Measurements from ENCODE around the gene RHNO1. TPM values are rescaled to one million over a fixed set of nuclear protein-coding genes. Genes with fewer than 3 reads are reported as not detected.

The RHNO1 gene
- total and polyA plus RNA-seq, 2 of the 4 experiments (the other 2 are of a cell fraction): 26.1 to 30.6 TPM

DNA sequence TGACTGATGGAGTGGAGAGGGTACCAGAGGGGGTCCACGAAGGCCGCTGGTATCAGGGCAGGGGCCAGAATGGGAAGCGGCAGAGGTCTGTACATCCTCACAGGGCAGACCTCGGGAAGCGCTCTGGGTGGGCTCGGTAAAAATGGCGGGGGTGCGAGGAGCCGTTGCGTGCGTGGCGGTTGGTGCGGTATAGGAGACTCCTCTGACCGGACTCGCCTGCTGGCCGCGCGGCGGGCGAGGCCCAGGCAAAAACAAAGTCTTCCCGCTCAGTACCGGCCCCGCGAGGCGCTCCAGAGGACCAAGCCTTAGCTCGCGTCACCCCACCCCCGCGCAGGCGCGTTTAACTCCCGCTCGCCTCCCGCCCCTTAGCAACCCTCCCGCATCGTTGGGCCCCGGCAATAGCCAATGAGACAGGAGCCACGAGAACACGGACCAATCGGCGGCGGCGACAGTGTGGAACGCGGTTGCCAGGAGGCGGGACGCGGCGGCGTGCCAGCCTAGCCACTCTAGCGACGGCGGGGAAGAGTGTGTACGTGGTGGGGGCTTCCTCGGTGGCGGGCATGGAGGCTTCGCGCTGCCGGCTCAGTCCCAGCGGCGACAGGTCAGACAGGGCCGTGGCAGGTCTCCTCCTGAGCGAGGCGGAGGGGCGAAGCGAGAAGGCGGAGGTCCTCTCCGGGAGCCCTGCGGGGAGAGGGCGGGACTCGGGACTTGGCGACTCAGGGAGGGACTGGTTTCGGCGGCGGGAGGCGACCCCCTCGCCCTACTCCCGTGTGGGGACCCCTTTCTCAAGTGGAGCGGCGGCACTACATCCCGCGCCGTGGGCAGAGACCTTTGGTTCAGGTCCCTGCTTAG, 13.6 kb downstream of the RHNO1 start, which contains the start of gene TULP3:
TSS of gene TULP3 (plus strand) at position 504 of the 852 bp plus-strand sequence. CDS start at position 561, 57 bp downstream.
- peak within 1 kb of the TSS; percentile 92 for H2AK9ac ChIP-seq (replicated peaks; ENCODE audit: low read depth, low read length, poor library complexity)
- ChIA-PET POLR2A (ENCODE audit: unreplicated experiment) (interaction anchor here (0.6 to 1.4 kb wide), 5 partner anchors 12 to 998 kb away, joined by 3 read pairs; partner anchors contain the start of genes FOXM1 and RHNO1), CTCF (interaction anchor here (1.0 kb wide), 1 partner anchor 37 kb away, joined by 5 read pairs; no protein-coding TSS in a partner anchor)
- H4K5ac ChIP-seq (ENCODE audit: low read depth, low read length): peak within 1 kb of the TSS; percentile 72
- H2BK20ac ChIP-seq (ENCODE audit: low read depth, low read length): no peak within 1 kb of the TSS
- peaks cover 3 to 39% of the 10 kb centered on the region in 2 experiments; a peak in 2 of 4 replicates for H3K79me1 ChIP-seq (ENCODE audit: low read depth in 1 of 2, low read length in 2 of 2)
- peak within 1 kb of the TSS; percentile 85; the same call in 1 of the 2 replicates for H3K56ac ChIP-seq (ENCODE audit: extremely low read depth, insufficient read depth, low read length)
- H3K4me2 ChIP-seq (ENCODE audit: low read depth, low read length): peak within 1 kb of the TSS; percentile 79
- dilution Hi-C loops (cut with HindIII; ENCODE audit: low sequenced_read_pairs, unreplicated experiment) (no loop called here), intact Hi-C loops (cut with micrococcal nuclease) (no loop called here), in situ Hi-C loops (cut with MboI; ENCODE audit: low sequenced_read_pairs) (no loop called here)
- H3K27me3 ChIP-seq (ENCODE audit: control insufficient read depth, insufficient read depth, low read length): no peaks in the 10 kb centered on the region
- peak within 1 kb of the TSS; percentile 10; the same call in 1 of the 2 replicates for H3K18ac ChIP-seq (ENCODE audit: low read depth, low read length)
- DNase-seq: peak; percentile 96
- peak within 1 kb of the TSS; percentile 97 for H2AFZ ChIP-seq (replicated peaks; ENCODE audit: low read length, poor library complexity)
- H3K9me3 ChIP-seq (ENCODE audit: control insufficient read depth, insufficient read depth, low read length): no peaks in the 10 kb centered on the region
- H4K20me1 ChIP-seq (ENCODE audit: insufficient read depth, low read length): peaks cover 10% of the 10 kb centered on the region; the same call in 1 of the 2 replicates
- peak within 1 kb of the TSS; percentile 79 to 97 for H4K8ac ChIP-seq (ENCODE audit: low read depth in 2 of 2, low read length in 2 of 2)
- peak within 1 kb of the TSS; percentile 82 for H3K9ac ChIP-seq (ENCODE audit: low read depth, low read length)
- H3K4ac ChIP-seq (ENCODE audit: low read depth, low read length): peak within 1 kb of the TSS; percentile 95
- peak; percentile 93 for ATAC-seq (ENCODE audit: low read depth)
- H2BK15ac ChIP-seq (ENCODE audit: low read depth, low read length): peak within 1 kb of the TSS; percentile 39; the same call in 1 of the 3 replicates
- H3K27ac ChIP-seq (ENCODE audit: insufficient read depth, low read length): peak within 1 kb of the TSS; percentile 87
- H2AK5ac ChIP-seq (ENCODE audit: low read depth, low read length): peak within 1 kb of the TSS; percentile 87
- no TSS peak for BruUV-seq (replicated peaks)
- peak within 1 kb of the TSS; percentile 79 for H4K91ac ChIP-seq (ENCODE audit: insufficient read depth, low read depth, low read length)
- H3K14ac ChIP-seq (replicated peaks; ENCODE audit: low read depth, low read length): peak within 1 kb of the TSS; percentile 79
- H2BK5ac ChIP-seq (ENCODE audit: low read depth, low read length, poor library complexity, severe bottlenecking): peak within 1 kb of the TSS; percentile 77
- H3K4me1 ChIP-seq (ENCODE audit: control insufficient read depth, insufficient read depth, low read length): peaks cover 7% of the 10 kb centered on the region
- peak within 1 kb of the TSS; percentile 83 for H3K23ac ChIP-seq (ENCODE audit: low read depth, low read length)
- 0% methylated on average over 48 of the region's 83 CpGs; no CpG with 5 or more reads in 1 of the 2 experiments for WGBS, 2 experiments (ENCODE audit: extremely low coverage in 2 of 2, insufficient read length in 1 of 2)
- peaks cover 10% of the 10 kb centered on the region for H3K9me1 ChIP-seq (ENCODE audit: insufficient read depth, low read length)
- H3K36me3 ChIP-seq (ENCODE audit: control insufficient read depth, insufficient read depth, low read length): peaks cover 5% of the 10 kb centered on the region
- peak within 1 kb of the TSS; percentile 78 for H3K4me3 ChIP-seq (ENCODE audit: insufficient read depth, low read depth, low read length)
- peak within 1 kb of the TSS; percentile 52; the same call in 1 of the 2 replicates for H2BK120ac ChIP-seq (ENCODE audit: low read depth, low read length)
- peak; percentile 78; the same call in 1 of the 2 replicates for TF ChIP-seq MAZ (IDR thresholded peaks at IDR 0.05; ENCODE audit: borderline replicate concordance, low read depth, low read length)
- TF ChIP-seq RCOR1 (IDR thresholded peaks at IDR 0.05; ENCODE audit: insufficient replicate concordance, low read length): no peak
- no peak for TF ChIP-seq RAD21 (IDR thresholded peaks at IDR 0.05; ENCODE audit: low read length)
- TF ChIP-seq, protein P1, sequence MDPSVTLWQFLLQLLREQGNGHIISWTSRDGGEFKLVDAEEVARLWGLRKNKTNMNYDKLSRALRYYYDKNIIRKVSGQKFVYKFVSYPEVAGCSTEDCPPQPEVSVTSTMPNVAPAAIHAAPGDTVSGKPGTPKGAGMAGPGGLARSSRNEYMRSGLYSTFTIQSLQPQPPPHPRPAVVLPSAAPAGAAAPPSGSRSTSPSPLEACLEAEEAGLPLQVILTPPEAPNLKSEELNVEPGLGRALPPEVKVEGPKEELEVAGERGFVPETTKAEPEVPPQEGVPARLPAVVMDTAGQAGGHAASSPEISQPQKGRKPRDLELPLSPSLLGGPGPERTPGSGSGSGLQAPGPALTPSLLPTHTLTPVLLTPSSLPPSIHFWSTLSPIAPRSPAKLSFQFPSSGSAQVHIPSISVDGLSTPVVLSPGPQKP (IDR thresholded peaks at IDR 0.05; ENCODE audit: borderline replicate concordance, low read depth, low read length): no peak
- peak; percentile 43; the same call in 1 of the 2 replicates for TF ChIP-seq FOS (IDR thresholded peaks at IDR 0.05; ENCODE audit: low read depth, low read length)
- TF ChIP-seq RFX5 (IDR thresholded peaks at IDR 0.05; ENCODE audit: low read depth, low read length): peak; percentile 54; the same call in 1 of the 2 replicates
- TF ChIP-seq MXI1 (IDR thresholded peaks at IDR 0.05; ENCODE audit: borderline replicate concordance, low read depth, low read length): peak; percentile 75; the same call in 1 of the 2 replicates
- TF ChIP-seq POLR2A (IDR thresholded peaks at IDR 0.05; ENCODE audit: low read depth, low read length): peak; percentile 91
- no peak for TF ChIP-seq CEBPB (IDR thresholded peaks at IDR 0.05; ENCODE audit: low read depth, low read length)
- no peak for TF ChIP-seq MAFK (IDR thresholded peaks at IDR 0.05; ENCODE audit: low read depth, low read length)
- no peak for TF ChIP-seq SMC3 (IDR thresholded peaks at IDR 0.05; ENCODE audit: low read depth, low read length)
- TF ChIP-seq USF2 (IDR thresholded peaks at IDR 0.05; ENCODE audit: low read depth, low read length): peak; percentile 45
- no peak for TF ChIP-seq NFE2L2 (IDR thresholded peaks at IDR 0.05; ENCODE audit: low read depth, low read length)

Measured in IMR-90 (cell line).